ENCODE measurements around the gene BMP10.

DNA sequence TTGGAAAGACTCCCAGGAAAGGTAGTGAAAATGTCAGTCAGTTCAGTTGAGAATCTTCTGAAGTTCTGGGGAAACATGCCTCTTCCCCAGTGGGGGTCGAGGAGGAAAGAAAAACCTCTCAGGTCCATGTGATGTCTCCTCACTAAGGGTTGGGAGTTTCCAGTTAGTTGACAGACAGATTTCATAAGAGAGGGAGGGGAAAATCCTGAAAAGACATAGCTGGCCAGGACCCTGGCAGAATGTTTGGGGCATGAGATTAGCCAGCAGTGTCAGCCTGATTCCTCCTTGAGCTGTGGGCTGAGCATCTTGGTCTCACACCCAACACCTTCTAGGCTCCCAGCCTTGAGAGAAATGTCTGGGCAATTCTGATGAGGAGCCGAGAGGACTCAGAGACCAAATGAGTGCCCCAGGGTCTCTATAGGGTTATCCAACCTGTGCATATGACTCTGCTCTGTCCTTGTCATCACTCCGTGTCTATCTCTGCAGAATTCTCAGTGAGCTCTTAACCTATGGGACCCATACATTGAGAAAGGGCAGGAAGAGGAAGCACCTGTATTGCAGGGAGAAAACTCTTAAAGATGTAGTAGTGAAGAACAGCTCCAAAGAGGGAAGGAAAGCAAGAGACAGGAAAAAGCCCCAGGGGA lies 13.9 kb downstream of the BMP10 start:
- TF ChIP-seq, protein P1, sequence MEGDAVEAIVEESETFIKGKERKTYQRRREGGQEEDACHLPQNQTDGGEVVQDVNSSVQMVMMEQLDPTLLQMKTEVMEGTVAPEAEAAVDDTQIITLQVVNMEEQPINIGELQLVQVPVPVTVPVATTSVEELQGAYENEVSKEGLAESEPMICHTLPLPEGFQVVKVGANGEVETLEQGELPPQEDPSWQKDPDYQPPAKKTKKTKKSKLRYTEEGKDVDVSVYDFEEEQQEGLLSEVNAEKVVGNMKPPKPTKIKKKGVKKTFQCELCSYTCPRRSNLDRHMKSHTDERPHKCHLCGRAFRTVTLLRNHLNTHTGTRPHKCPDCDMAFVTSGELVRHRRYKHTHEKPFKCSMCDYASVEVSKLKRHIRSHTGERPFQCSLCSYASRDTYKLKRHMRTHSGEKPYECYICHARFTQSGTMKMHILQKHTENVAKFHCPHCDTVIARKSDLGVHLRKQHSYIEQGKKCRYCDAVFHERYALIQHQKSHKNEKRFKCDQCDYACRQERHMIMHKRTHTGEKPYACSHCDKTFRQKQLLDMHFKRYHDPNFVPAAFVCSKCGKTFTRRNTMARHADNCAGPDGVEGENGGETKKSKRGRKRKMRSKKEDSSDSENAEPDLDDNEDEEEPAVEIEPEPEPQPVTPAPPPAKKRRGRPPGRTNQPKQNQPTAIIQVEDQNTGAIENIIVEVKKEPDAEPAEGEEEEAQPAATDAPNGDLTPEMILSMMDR (conservative IDR thresholded peaks at IDR 0.05; ENCODE audit: low read length), result no peak
- TF ChIP-seq EZH2phosphoT487 (IDR thresholded peaks at IDR 0.05; ENCODE audit: borderline replicate concordance), result no peak
